ENCODE results near the gene SPRN.

Gene SPRN

GRCh38 chr10:133446979-133447378 lies 22.6 kb upstream of the SPRN start:
- TF ChIP-seq GATA2 (IDR thresholded peaks at IDR 0.05; ENCODE audit: low read depth, low read length) (no peak), GATA3 (IDR thresholded peaks at IDR 0.05; ENCODE audit: low read depth, low read length) (no peak)

GRCh38 chr10:133445751-133446708 lies 21.6 kb upstream of the SPRN start:
- TF ChIP-seq GATA2 (IDR thresholded peaks at IDR 0.05; ENCODE audit: low read depth, low read length) = no peak
- TF ChIP-seq GATA3 (IDR thresholded peaks at IDR 0.05; ENCODE audit: low read depth, low read length) = no peak

- TF ChIP-seq GATA3 (IDR thresholded peaks at IDR 0.05; ENCODE audit: low read depth, low read length) (no peak), GATA2 (IDR thresholded peaks at IDR 0.05; ENCODE audit: low read depth, low read length) (no peak)
Measured at GRCh38 chr10:133445268-133445732, 20.9 kb upstream of the SPRN start.

- TF ChIP-seq GATA3 (IDR thresholded peaks at IDR 0.05; ENCODE audit: low read depth, low read length) = no peak
- no peak for TF ChIP-seq GATA2 (IDR thresholded peaks at IDR 0.05; ENCODE audit: low read depth, low read length)
Measured at GRCh38 chr10:133444342-133445267, 20.2 kb upstream of the SPRN start.

DNA sequence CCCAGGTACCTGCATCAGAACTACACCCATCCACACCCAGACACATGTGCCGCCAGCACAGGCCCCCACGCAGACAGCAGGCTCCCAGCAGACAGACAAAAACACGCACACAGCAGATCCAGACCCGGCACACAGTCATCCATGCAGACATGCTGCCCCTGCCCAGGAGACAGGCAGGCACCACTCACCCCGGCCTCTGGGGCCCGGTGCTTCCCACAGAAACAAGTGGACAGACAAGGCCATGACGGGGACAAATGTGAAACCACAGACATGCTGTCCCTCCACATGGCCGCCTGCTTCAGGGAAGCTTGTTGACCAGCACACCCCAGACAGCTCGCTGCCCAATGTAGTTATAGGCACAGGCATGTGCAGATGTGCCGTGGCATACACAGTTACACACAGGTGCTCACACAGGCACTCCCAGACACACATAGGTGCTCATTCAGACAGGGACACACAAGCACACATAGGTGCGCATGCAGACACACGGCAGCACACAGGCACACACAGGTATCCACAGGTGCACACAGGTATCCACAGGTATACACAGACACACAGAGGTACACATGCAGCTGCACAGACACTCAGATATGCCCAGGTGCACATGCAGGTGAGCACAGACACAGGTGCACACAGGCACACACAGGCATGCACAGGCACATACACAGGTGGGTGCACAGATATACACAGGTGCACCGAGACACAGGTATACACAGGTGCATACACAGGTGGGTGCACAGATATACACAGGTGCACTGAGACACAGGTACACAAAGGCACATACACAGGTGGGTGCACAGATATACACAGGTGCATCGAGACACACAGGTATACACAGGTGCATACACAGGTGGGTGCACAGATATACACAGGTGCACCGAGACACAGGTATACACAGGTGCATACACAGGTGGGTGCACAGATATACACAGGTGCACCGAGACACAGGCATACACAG lies 18.8 kb upstream of the SPRN start:
- no peak for TF ChIP-seq GATA3 (IDR thresholded peaks at IDR 0.05; ENCODE audit: low read depth, low read length)
- TF ChIP-seq GATA2 (IDR thresholded peaks at IDR 0.05; ENCODE audit: low read depth, low read length) = no peak

GRCh38 chr10:133442191-133442966 lies 18.0 kb upstream of the SPRN start:
- TF ChIP-seq GATA2 (IDR thresholded peaks at IDR 0.05; ENCODE audit: low read depth, low read length) (no peak), GATA3 (IDR thresholded peaks at IDR 0.05; ENCODE audit: low read depth, low read length) (no peak)

- TF ChIP-seq GATA3 (IDR thresholded peaks at IDR 0.05; ENCODE audit: low read depth, low read length) (no peak), GATA2 (IDR thresholded peaks at IDR 0.05; ENCODE audit: low read depth, low read length) (no peak)
Measured at GRCh38 chr10:133441780-133442179, 17.4 kb upstream of the SPRN start.

- TF ChIP-seq GATA2 (IDR thresholded peaks at IDR 0.05; ENCODE audit: low read depth, low read length) (no peak), GATA3 (IDR thresholded peaks at IDR 0.05; ENCODE audit: low read depth, low read length) (no peak)
Measured at GRCh38 chr10:133440633-133441285, 16.3 kb upstream of the SPRN start.

DNA sequence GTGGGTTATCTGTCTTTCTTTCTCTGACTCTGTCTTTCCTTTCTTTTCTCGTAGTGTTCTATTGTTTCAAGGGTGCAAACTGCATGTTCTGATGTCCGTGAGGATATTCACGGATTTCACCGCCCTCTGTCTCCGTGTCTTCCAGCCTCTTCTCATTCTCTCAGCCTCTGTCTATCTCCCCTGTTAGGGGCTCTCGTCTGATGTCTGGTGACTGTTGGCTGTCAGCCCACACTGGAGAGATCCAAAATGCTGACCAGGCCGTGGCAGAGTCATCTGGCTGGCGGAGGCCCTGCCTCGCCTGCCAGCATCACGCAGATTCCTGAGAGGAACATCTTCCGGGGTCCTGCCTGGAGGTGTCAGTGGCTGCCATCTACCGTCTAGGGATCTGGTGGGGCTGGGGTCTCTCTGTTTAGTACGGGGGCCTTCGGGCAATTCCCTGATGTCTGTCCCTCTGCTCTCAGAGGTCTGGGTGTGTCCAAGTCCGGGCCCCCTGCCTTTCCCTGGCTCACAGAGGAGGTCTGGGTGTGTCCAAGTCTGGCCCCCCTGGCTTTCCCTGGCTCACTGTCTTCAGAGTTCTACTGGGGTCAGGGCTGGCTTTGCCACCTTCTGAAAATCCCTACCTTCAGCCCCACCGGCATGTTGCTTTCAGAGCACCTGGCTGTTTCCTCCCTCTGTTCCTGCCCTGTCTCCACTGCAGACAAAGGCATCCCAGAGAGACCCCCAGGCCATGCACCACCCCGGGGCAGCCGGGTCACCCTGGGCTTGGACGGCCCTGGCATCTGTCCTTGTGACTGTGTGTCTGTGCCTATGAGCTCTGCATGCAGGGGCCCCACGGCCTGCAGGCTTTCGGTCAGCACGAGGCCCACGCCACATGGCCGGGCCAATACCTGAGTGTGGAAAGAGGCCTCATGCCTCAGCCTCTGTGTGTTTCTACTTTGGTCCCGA lies 15.4 kb upstream of the SPRN start:
- TF ChIP-seq GATA3 (IDR thresholded peaks at IDR 0.05; ENCODE audit: low read depth, low read length) = no peak
- no peak for TF ChIP-seq GATA2 (IDR thresholded peaks at IDR 0.05; ENCODE audit: low read depth, low read length)

DNA sequence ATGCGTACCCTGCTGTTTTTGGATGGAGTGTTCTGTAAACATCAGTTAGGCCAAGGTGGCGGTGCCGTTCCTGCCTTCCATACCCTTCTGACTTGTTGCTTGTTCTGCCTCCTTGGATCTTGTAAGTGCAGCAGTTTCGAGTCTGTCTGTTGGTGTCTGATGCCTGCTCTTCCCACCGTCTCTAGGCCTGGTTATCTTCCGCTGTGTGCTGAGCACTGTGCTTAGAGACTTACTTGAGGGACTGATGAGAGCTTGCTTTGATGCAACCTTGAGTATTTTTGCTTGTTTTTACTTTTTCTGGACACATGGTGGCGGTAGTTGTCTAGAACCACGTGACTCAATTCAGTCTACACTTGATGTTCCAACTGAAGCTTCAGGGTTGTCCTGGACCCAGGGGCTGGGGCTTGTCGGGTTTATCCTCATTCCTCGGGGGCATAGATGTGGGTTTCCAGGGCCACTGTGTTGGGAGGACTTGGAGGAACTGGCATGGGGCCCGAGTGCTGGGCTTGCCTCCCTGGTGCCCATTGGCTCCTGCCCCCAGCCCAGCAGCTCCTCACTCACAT lies 14.4 kb upstream of the SPRN start:
- TF ChIP-seq GATA2 (IDR thresholded peaks at IDR 0.05; ENCODE audit: low read depth, low read length) (no peak), GATA3 (IDR thresholded peaks at IDR 0.05; ENCODE audit: low read depth, low read length) (no peak)

All from SH-SY5Y (cell line).